GM19023 (cell line): Measurements from ENCODE around the gene ACTR1B.
"Not testable (repeated sequence)": the region's sequence is repeated elsewhere in the genome, so short reads cannot be mapped to it uniquely, and the experiment has no call there.

ENCODE experiments used
- ATAC-seq: cut with Tn5 transposase; IDR thresholded peaks from one replicate; pipeline ENCODE4 v1.9.1; 2021; ENCODE audit warnings: mild to moderate bottlenecking, moderate library complexity; ENCODE audit not compliant: unreplicated experiment

ACTR1B gene

GRCh38 chr2:97659256-97660043 is 4.4 kb downstream of the ACTR1B start:
- no peak for ATAC-seq

- ATAC-seq, result no peak
Measured at GRCh38 chr2:97658691-97659157, 5.1 kb downstream of the ACTR1B start.

GRCh38 chr2:97657986-97658690 is 5.7 kb downstream of the ACTR1B start:
- no peak for ATAC-seq

- ATAC-seq, result no peak
Measured at GRCh38 chr2:97656905-97657587, 6.8 kb downstream of the ACTR1B start.

- ATAC-seq, result no peak
Measured at GRCh38 chr2:97656129-97656755, 7.6 kb downstream of the ACTR1B start.

- no peak for ATAC-seq
Measured at GRCh38 chr2:97654791-97655190, 9.1 kb downstream of the ACTR1B start.

- ATAC-seq, result no peak
Measured at GRCh38 chr2:97654309-97654708, 9.5 kb downstream of the ACTR1B start.

- no peak for ATAC-seq
Measured at GRCh38 chr2:97653874-97654273, 10.0 kb downstream of the ACTR1B start.

GRCh38 chr2:97653473-97653872 is 10.4 kb downstream of the ACTR1B start:
- ATAC-seq, result no peak

- no peak for ATAC-seq
Measured at GRCh38 chr2:97651114-97651513, 12.7 kb downstream of the ACTR1B start.

- ATAC-seq, result no peak
Measured at GRCh38 chr2:97646977-97647376, 16.9 kb downstream of the ACTR1B start.

- ATAC-seq, result peak; percentile 88
Measured at GRCh38 chr2:97645695-97646629, 17.9 kb downstream of the ACTR1B start, which contains the start of gene COX5B. TSS of gene COX5B (plus strand) at chr2:97646062. CDS start at chr2:97646087, 25 bp downstream.

- ATAC-seq, result peak; percentile 31
Measured at GRCh38 chr2:97645112-97645694, 18.6 kb downstream of the ACTR1B start.

- no peak for ATAC-seq
Measured at GRCh38 chr2:97644023-97644717, 19.7 kb downstream of the ACTR1B start.

- ATAC-seq, result not testable (repeated sequence)
Measured at GRCh38 chr2:97626049-97626430, 37.8 kb downstream of the ACTR1B start.

- not testable (repeated sequence) for ATAC-seq
Measured at GRCh38 chr2:97625354-97626048, 38.3 kb downstream of the ACTR1B start.

- ATAC-seq, result not testable (repeated sequence)
Measured at GRCh38 chr2:97622976-97623375, 40.9 kb downstream of the ACTR1B start.

GRCh38 chr2:97620492-97620891 is 43.4 kb downstream of the ACTR1B start:
- not testable (repeated sequence) for ATAC-seq
